Uterus (tissue), 2 donors: Measurements from ENCODE around the gene SLC9A8.

ENCODE experiments used
- CTCF ChIP-seq, 4 experiments: fragments of 200-600 bp in 2 of 4; fragments of 450-650 bp in 2 of 4; sonication (generic) in 2 of 4; IDR thresholded peaks; one replicate each; pipeline ENCODE4 v1.5.1; 2016 to 2019; ENCODE audit warnings: antibody characterized with exemption in 4 of 4, mild to moderate bottlenecking in 2 of 4, moderate library complexity in 1 of 4
- POLR2A ChIP-seq, 2 donors: fragments of 450-650 bp; IDR thresholded peaks; one replicate each; pipeline ENCODE4 v1.6.1; 2016; ENCODE audit warnings: antibody characterized with exemption in 2 of 2, mild to moderate bottlenecking in 1 of 2, moderate library complexity in 1 of 2

- TF ChIP-seq CTCF (IDR thresholded peaks at IDR 0.05) (no peak), POLR2A (IDR thresholded peaks at IDR 0.05) (no peak)
These were observed 12.9 kb upstream of the SLC9A8 start for GRCh38 chr20:49799698-49800097.
